CD4-positive, alpha-beta T cell (primary cell): Measurements from ENCODE around the gene SLC24A4. TPM values are rescaled to one million over a fixed set of nuclear protein-coding genes. Genes with fewer than 3 reads are reported as not detected.

Experiments
- ATAC-seq: fragments of 200-7000 bp; cut with Tn5 transposase; one replicate; pipeline ENCODE4 v1.10.0; 2022; ENCODE audit warnings: mild to moderate bottlenecking; ENCODE audit not compliant: poor library complexity
- CTCF ChIA-PET: fragments of 350-600 bp; sonication (Branson Sonifier 250); formaldehyde crosslinking; loops from one replicate; lab custom pipeline; 2021; ENCODE audit warnings: antibody characterized with exemption, inconsistent platforms; lab: Charles Lee
- POLR2A ChIA-PET: fragments of 350-600 bp; sonication (Branson Sonifier 250); formaldehyde crosslinking; loops from one replicate; lab custom pipeline; 2021; ENCODE audit warnings: antibody characterized with exemption, inconsistent platforms; lab: Charles Lee
- DNase-seq, 14 experiments: peaks; one replicate each; pipeline ENCODE4 v3.0.0-alpha.2; 2013 to 2020; ENCODE audit warnings: mixed read lengths in 2 of 14
- H3K27ac ChIP-seq, 2 donors: one replicate each; pipeline versions ENCODE4 v1.5.1 to v1.7.0; 2013; ENCODE audit warnings: low read length in 2 of 2, low read depth in 1 of 2, mild to moderate bottlenecking in 1 of 2
- H3K27me3 ChIP-seq, 2 experiments: 1 replicate in 1 of 2; 2 replicates in 1 of 2; pipeline versions ENCODE4 v1.6.1 to v1.7.0; 2013; ENCODE audit warnings: low read length in 2 of 2, control low read depth in 1 of 2, mild to moderate bottlenecking in 1 of 2, moderate library complexity in 1 of 2; ENCODE audit not compliant: insufficient read depth in 2 of 2, control insufficient read depth in 1 of 2
- H3K36me3 ChIP-seq: one replicate; pipeline ENCODE4 v1.6.1; 2013; ENCODE audit warnings: low read length, control low read depth; ENCODE audit not compliant: insufficient read depth
- H3K4me1 ChIP-seq: one replicate; pipeline ENCODE4 v1.6.1; 2013; ENCODE audit warnings: low read length, control low read depth; ENCODE audit not compliant: insufficient read depth
- H3K4me3 ChIP-seq: one replicate; pipeline ENCODE4 v1.5.1; 2013; ENCODE audit warnings: mild to moderate bottlenecking, low read length, moderate library complexity
- H3K9me3 ChIP-seq, 2 experiments: 1 replicate in 1 of 2; 2 replicates in 1 of 2; pipeline versions ENCODE4 v1.6.1 to v1.7.0; 2013; ENCODE audit warnings: low read length in 2 of 2, mild to moderate bottlenecking in 2 of 2, control low read depth in 1 of 2, moderate library complexity in 1 of 2; ENCODE audit not compliant: control insufficient read depth in 1 of 2, insufficient read depth in 1 of 2
- H3K27ac Mint-ChIP-seq: one replicate; pipeline ENCODE4 v1.8.0; 2020; ENCODE audit warnings: mixed read lengths
- H3K27me3 Mint-ChIP-seq: one replicate; pipeline ENCODE4 v1.8.0; 2021; ENCODE audit warnings: mixed read lengths
- H3K36me3 Mint-ChIP-seq: one replicate; pipeline ENCODE4 v1.8.0; 2021; ENCODE audit warnings: low read depth, mixed read lengths
- H3K4me1 Mint-ChIP-seq: one replicate; pipeline ENCODE4 v1.8.0; 2021; ENCODE audit warnings: low read depth, mixed read lengths
- H3K4me3 Mint-ChIP-seq: one replicate; pipeline ENCODE4 v1.8.0; 2020; ENCODE audit warnings: mild to moderate bottlenecking, mixed read lengths
- H3K9me3 Mint-ChIP-seq: one replicate; pipeline ENCODE4 v1.8.0; 2020; ENCODE audit warnings: mixed read lengths
- CTCF ChIP-seq: fragments of 200-600 bp; IDR thresholded peaks from one replicate; pipeline ENCODE4 v1.8.0; 2022; ENCODE audit warnings: antibody characterized with exemption, mild to moderate bottlenecking
- intact Hi-C, 2 experiments: fragments of 100-400 bp; cut with DNase I in 1 of 2; cut with micrococcal nuclease in 1 of 2; formaldehyde crosslinking; loops; one replicate each; pipeline versions ENCODE4 v1.15.1 to v1.9.0; 2023 to 2025; cut with DNase I, micrococcal nuclease
- total RNA-seq, 174 experiments: library from RNA in 2 of 174; stranded (reverse) in 2 of 174; gene quantifications; one replicate each; pipeline ENCODE4 v1.2.3 and lab custom pipeline; 2021 to 2026

SLC24A4 gene
- total RNA-seq, 2 experiments from 2014 or later = 0.11 to 0.19 TPM

GRCh38 chr14:92383805-92384204, 60.8 kb downstream of the SLC24A4 start:
- ATAC-seq (no peak), DNase-seq (no peak)
- Mint-ChIP-seq H3K27me3 (no peaks in the 10 kb centered on the region), H3K36me3 (no peaks in the 10 kb centered on the region), H3K4me3 (no peak overlapping the region), H3K4me1 (no peaks in the 10 kb centered on the region), H3K27ac (no peak overlapping the region), H3K9me3 (no peaks in the 10 kb centered on the region)
- Histone ChIP-seq H3K9me3 (peaks cover 0 to 7% of the 10 kb centered on the region in 2 experiments), H3K36me3 (no peaks in the 10 kb centered on the region), H3K4me3 (no peak overlapping the region), H3K27me3 (no peaks in the 10 kb centered on the region), H3K27ac (no peak overlapping the region), H3K4me1 (no peaks in the 10 kb centered on the region)
- no peak for TF ChIP-seq CTCF
- ChIA-PET POLR2A (no interaction called here), CTCF (no interaction called here)
- intact Hi-C loops = no loop called here

- H3K9me3 ChIP-seq = peaks cover 0 to 2% of the 10 kb centered on the region in 2 experiments
- Mint-ChIP-seq H3K4me3 (no peak overlapping the region), H3K9me3 (no peaks in the 10 kb centered on the region), H3K4me1 (no peaks in the 10 kb centered on the region), H3K27ac (no peak overlapping the region), H3K27me3 (no peaks in the 10 kb centered on the region), H3K36me3 (no peaks in the 10 kb centered on the region)
- DNase-seq (no peak), ATAC-seq (no peak)
- H3K4me1 ChIP-seq = no peaks in the 10 kb centered on the region
- no peak overlapping the region for H3K4me3 ChIP-seq
- ChIA-PET CTCF (no interaction called here), POLR2A (no interaction called here)
- intact Hi-C loops = no loop called here
- H3K27ac ChIP-seq = no peak overlapping the region
- no peaks in the 10 kb centered on the region for H3K36me3 ChIP-seq
- no peaks in the 10 kb centered on the region for H3K27me3 ChIP-seq
- no peak for TF ChIP-seq CTCF
Measured at GRCh38 chr14:92384461-92385133, 61.6 kb downstream of the SLC24A4 start.

- Histone ChIP-seq H3K27ac (no peak overlapping the region), H3K4me3 (no peak overlapping the region), H3K9me3 (no peaks in the 10 kb centered on the region), H3K27me3 (no peaks in the 10 kb centered on the region), H3K36me3 (no peaks in the 10 kb centered on the region), H3K4me1 (no peaks in the 10 kb centered on the region)
- H3K36me3 Mint-ChIP-seq = no peaks in the 10 kb centered on the region
- ChIA-PET CTCF (no interaction called here), POLR2A (no interaction called here)
- H3K27ac Mint-ChIP-seq = no peak overlapping the region
- no peak for TF ChIP-seq CTCF
- no peaks in the 10 kb centered on the region for H3K9me3 Mint-ChIP-seq
- H3K4me3 Mint-ChIP-seq = no peak overlapping the region
- H3K27me3 Mint-ChIP-seq = no peaks in the 10 kb centered on the region
- DNase-seq (no peak), ATAC-seq (no peak)
- intact Hi-C loops = no loop called here
- no peaks in the 10 kb centered on the region for H3K4me1 Mint-ChIP-seq
Measured at GRCh38 chr14:92385561-92385960, 62.6 kb downstream of the SLC24A4 start.
